Stimulated activated CD8-positive, alpha-beta memory T cell treated with anti-CD3 and anti-CD28 coated beads, Interleukin-4, amount 100 ng/mL, for 4 hours (primary cell): ENCODE results near the gene CHAF1A.

Experiments used
- DNase-seq, 2 donors: peaks; one replicate each; pipeline ENCODE4 v3.0.0-alpha.2; 2020; ENCODE audit warnings: low read depth in 2 of 2, low spot score in 1 of 2

The CHAF1A gene

GRCh38 chr19:4403005-4403761 lies 743 bp downstream of the CHAF1A start:
- DNase-seq: no peak

DNA sequence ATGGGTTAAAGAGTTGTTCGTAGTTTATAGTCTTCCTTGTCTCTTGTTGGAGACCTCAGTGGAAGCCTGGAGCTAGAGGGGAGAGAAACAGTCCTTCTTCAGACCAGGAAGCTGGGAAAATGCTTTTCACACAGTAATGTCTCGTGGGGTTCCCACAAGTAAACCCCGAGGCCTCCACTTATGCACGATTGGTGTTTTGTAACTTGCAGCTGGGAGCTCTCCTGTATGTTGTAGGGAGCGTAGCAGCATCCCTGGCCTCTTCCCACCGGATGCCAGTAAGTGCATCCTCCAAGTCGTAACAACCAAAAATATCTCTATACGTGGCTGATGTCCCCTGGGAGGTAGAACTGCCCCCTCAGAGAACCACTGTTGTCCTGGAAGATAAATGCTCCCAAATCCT lies 3.5 kb downstream of the CHAF1A start:
- no peak for DNase-seq

DNA sequence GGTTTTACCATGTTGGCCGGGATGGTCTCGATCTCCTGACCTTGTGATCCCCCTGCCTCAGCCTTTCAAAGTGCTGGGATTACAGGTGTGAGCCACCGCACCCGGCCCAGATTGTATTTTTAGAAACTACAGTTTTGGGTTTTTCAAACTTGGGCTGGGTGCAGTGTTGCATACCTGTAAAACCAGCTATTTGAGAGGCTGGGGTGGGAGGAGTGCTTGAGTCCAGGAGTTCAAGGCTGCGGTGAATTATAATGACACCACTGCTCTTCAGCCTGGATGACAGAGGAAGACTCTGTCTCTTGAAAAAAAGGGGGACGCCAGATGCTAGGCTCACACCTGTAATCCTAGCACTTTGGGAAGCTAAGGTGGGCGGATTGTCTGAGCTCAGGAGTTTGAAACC lies 4.2 kb downstream of the CHAF1A start:
- DNase-seq: no peak

GRCh38 chr19:4409123-4409933 lies 6.9 kb downstream of the CHAF1A start:
- DNase-seq: no peak

DNA sequence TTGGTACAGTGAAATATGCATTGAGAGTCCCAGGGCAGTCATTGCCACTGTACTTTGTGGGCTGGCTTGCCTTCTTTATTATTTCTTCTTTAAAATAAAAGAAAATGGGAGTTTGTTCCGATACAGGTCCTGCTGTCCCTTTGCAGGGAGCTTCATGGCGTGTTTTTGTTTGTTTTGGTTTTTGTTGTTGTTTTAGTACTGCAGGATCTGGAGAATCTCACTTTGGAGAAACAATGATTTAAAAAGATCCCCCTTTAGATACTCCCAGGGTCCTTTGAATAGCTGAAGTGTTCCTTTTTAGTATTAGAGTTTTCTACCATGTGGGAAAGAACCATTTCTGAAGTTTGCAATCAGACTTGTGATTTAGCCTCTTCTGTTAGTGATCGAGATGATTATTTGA lies 11.1 kb downstream of the CHAF1A start:
- no peak for DNase-seq

- DNase-seq: no peak
These were observed 11.8 kb downstream of the CHAF1A start for GRCh38 chr19:4414144-4414799.

GRCh38 chr19:4414800-4415321 lies 12.4 kb downstream of the CHAF1A start:
- DNase-seq: no peak

- no peak for DNase-seq
These were observed 12.9 kb downstream of the CHAF1A start for GRCh38 chr19:4415352-4415751.

GRCh38 chr19:4416268-4416667 lies 13.8 kb downstream of the CHAF1A start:
- DNase-seq: no peak

- no peak for DNase-seq
These were observed 21.1 kb downstream of the CHAF1A start for GRCh38 chr19:4423416-4424126.

DNA sequence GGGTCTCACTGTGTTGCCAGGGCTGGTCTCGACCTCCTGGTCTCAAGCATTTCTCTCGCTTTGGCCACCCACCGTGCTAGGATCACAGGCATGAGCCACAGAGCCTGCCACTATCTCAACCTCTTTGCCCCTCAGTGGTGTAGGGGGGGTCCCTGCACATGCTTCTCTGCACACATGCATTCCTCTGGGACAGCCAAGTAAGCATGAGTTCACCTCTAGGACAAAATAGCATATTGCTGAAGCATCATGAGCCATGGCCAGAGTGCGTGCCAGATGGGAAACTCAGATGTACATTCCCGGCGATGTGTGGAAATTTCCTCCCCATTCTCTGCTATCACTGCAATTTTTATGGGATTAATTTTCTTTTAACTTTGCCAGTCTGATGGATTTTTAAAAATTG lies 23.1 kb downstream of the CHAF1A start:
- no peak for DNase-seq

- no peak for DNase-seq
These were observed 26.0 kb downstream of the CHAF1A start for GRCh38 chr19:4428326-4428975.

DNA sequence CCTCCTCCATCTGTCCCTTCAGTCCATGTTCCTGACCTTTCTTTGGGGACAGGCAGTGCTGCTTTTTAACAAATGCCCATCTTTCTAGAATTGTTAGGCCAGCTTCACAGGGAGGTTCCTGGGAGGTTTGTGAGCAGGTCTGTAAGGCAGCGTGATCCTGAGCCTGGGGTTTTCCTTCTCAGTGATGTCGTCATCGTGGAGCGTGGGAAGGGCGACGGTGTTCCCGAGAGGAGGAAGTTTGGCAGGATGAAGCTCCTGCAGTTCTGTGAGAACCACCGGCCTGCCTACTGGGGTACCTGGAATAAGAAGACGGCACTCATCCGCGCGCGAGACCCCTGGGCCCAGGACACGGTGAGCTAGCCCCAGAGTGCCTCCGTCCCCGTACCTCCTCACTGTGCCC lies 26.8 kb downstream of the CHAF1A start:
- no peak for DNase-seq

GRCh38 chr19:4429771-4430171 lies 27.3 kb downstream of the CHAF1A start:
- DNase-seq: no peak

- no peak for DNase-seq
These were observed 28.3 kb downstream of the CHAF1A start for GRCh38 chr19:4430760-4431159.

- no peak for DNase-seq
These were observed 28.9 kb downstream of the CHAF1A start for GRCh38 chr19:4431296-4431695.

- DNase-seq: no peak
These were observed 29.6 kb downstream of the CHAF1A start for GRCh38 chr19:4431808-4432674.

- DNase-seq: no peak
These were observed 30.6 kb downstream of the CHAF1A start for GRCh38 chr19:4432918-4433506.

DNA sequence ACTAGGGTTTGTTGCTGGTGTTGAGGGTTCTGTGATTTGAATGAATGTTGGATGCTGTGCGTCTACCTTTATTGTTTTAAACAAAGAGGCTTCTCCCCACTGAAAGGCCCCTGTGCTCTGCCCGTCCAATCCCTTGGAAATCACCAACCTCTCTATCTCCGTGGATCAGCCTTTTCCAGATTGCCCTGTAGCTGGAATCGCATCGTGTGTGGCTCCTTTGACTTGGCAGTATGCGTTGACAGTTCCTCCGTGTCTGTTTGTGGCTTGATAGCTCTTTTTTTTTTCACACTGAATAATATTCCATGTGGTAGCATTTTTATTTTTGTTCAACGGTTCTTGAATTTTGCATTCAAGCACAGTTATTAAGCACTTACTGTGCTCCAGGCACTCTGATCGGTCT lies 32.0 kb downstream of the CHAF1A start:
- DNase-seq: no peak
